DMS53 treated with DMSO at 0.1 percent for 48 hours (cell line): ENCODE data around the gene FKBP9.
"Not testable (repeated sequence)": the region's sequence is repeated elsewhere in the genome, so short reads cannot be mapped to it uniquely, and the experiment has no call there.

Experiments used
- DNase-seq: peaks from one replicate; lab custom pipeline; 2025; ENCODE audit not compliant: unreplicated experiment; lab: John Stamatoyannopoulos, UW

FKBP9 gene

GRCh38 chr7:33005193-33005592, 48.0 kb downstream of the FKBP9 start:
- not testable (repeated sequence) for DNase-seq

GRCh38 chr7:33005690-33006089, 48.5 kb downstream of the FKBP9 start:
- not testable (repeated sequence) for DNase-seq

- DNase-seq, result no peak
Measured at GRCh38 chr7:33009734-33010133, 52.5 kb downstream of the FKBP9 start.

GRCh38 chr7:33012364-33012763, 55.1 kb downstream of the FKBP9 start:
- no peak for DNase-seq

GRCh38 chr7:33024189-33024757, 67.0 kb downstream of the FKBP9 start:
- no peak for DNase-seq

- no peak for DNase-seq
Measured at GRCh38 chr7:33035776-33036175, 78.5 kb downstream of the FKBP9 start.

- DNase-seq, result no peak
Measured at GRCh38 chr7:33038639-33039038, 81.4 kb downstream of the FKBP9 start.

GRCh38 chr7:33039257-33039902, 82.1 kb downstream of the FKBP9 start:
- DNase-seq, result peak; percentile 19

- DNase-seq, result no peak
Measured at GRCh38 chr7:33039903-33040292, 82.7 kb downstream of the FKBP9 start.

- DNase-seq, result peak; percentile 95
Measured at GRCh38 chr7:33040803-33041516, 83.7 kb downstream of the FKBP9 start.

GRCh38 chr7:33041631-33042428, 84.6 kb downstream of the FKBP9 start:
- no peak for DNase-seq

- DNase-seq, result peak; percentile 55
Measured at GRCh38 chr7:33043501-33044400, 86.5 kb downstream of the FKBP9 start.

- DNase-seq, result peak; percentile 91
Measured at GRCh38 chr7:33044401-33044718, 87.1 kb downstream of the FKBP9 start.

- DNase-seq, result peak; percentile 39
Measured at GRCh38 chr7:33044986-33045385, 87.7 kb downstream of the FKBP9 start.

- DNase-seq, result no peak
Measured at GRCh38 chr7:33048257-33048656, 91.0 kb downstream of the FKBP9 start.

- DNase-seq, result no peak
Measured at GRCh38 chr7:33048704-33049103, 91.5 kb downstream of the FKBP9 start.

- DNase-seq, result peak; percentile 91
Measured at GRCh38 chr7:33050535-33051318, 93.5 kb downstream of the FKBP9 start.

- DNase-seq, result no peak
Measured at GRCh38 chr7:33053721-33054120, 96.5 kb downstream of the FKBP9 start.

GRCh38 chr7:33054261-33054964, 97.2 kb downstream of the FKBP9 start:
- no peak for DNase-seq
